ELR (cell line): ENCODE data around the gene FLT1.

Experiments
- DNase-seq: peaks from one replicate; pipeline ENCODE4 v3.0.0-alpha.2; 2015; ENCODE audit warnings: low read depth

The FLT1 gene

GRCh38 chr13:28458051-28458450 lies 36.9 kb downstream of the FLT1 start:
- DNase-seq: no peak

- DNase-seq: no peak
These were observed 37.4 kb downstream of the FLT1 start for GRCh38 chr13:28457521-28457920.

- no peak for DNase-seq
These were observed 39.2 kb downstream of the FLT1 start for GRCh38 chr13:28455580-28456194.

- no peak for DNase-seq
These were observed 42.2 kb downstream of the FLT1 start for GRCh38 chr13:28452755-28453154.

GRCh38 chr13:28451482-28452217 lies 43.3 kb downstream of the FLT1 start:
- DNase-seq: no peak

GRCh38 chr13:28449826-28450773 lies 44.8 kb downstream of the FLT1 start:
- no peak for DNase-seq

- no peak for DNase-seq
These were observed 46.1 kb downstream of the FLT1 start for GRCh38 chr13:28448651-28449358.

GRCh38 chr13:28447989-28448388 lies 46.9 kb downstream of the FLT1 start:
- DNase-seq: no peak

- DNase-seq: no peak
These were observed 47.7 kb downstream of the FLT1 start for GRCh38 chr13:28447206-28447605.

- DNase-seq: no peak
These were observed 52.1 kb downstream of the FLT1 start for GRCh38 chr13:28442839-28443238.

- DNase-seq: no peak
These were observed 53.4 kb downstream of the FLT1 start for GRCh38 chr13:28441529-28441928.

- DNase-seq: no peak
These were observed 54.0 kb downstream of the FLT1 start for GRCh38 chr13:28440774-28441504.

GRCh38 chr13:28438598-28439334 lies 56.2 kb downstream of the FLT1 start:
- no peak for DNase-seq

- no peak for DNase-seq
These were observed 56.9 kb downstream of the FLT1 start for GRCh38 chr13:28438067-28438466.

GRCh38 chr13:28435917-28436316 lies 59.0 kb downstream of the FLT1 start:
- DNase-seq: no peak

GRCh38 chr13:28434926-28435325 lies 60.0 kb downstream of the FLT1 start:
- DNase-seq: no peak

GRCh38 chr13:28432816-28433560 lies 61.9 kb downstream of the FLT1 start:
- no peak for DNase-seq

GRCh38 chr13:28429685-28430290 lies 65.1 kb downstream of the FLT1 start:
- DNase-seq: no peak

GRCh38 chr13:28429096-28429495 lies 65.8 kb downstream of the FLT1 start:
- DNase-seq: no peak

GRCh38 chr13:28426381-28426780 lies 68.5 kb downstream of the FLT1 start:
- no peak for DNase-seq
